CD4-positive, alpha-beta T cell (primary cell): Measurements from ENCODE around the gene TECPR2. TPM values are rescaled to one million over a fixed set of nuclear protein-coding genes. Genes with fewer than 3 reads are reported as not detected.

Source experiments
- ATAC-seq: fragments of 200-7000 bp; cut with Tn5 transposase; one replicate; pipeline ENCODE4 v1.10.0; 2022; ENCODE audit warnings: mild to moderate bottlenecking; ENCODE audit not compliant: poor library complexity
- CTCF ChIA-PET: fragments of 350-600 bp; sonication (Branson Sonifier 250); formaldehyde crosslinking; loops from one replicate; lab custom pipeline; 2021; ENCODE audit warnings: antibody characterized with exemption, inconsistent platforms; lab: Charles Lee
- POLR2A ChIA-PET: fragments of 350-600 bp; sonication (Branson Sonifier 250); formaldehyde crosslinking; loops from one replicate; lab custom pipeline; 2021; ENCODE audit warnings: antibody characterized with exemption, inconsistent platforms; lab: Charles Lee
- DNase-seq, 14 experiments: peaks; one replicate each; pipeline ENCODE4 v3.0.0-alpha.2; 2013 to 2020; ENCODE audit warnings: mixed read lengths in 2 of 14
- H3K27ac ChIP-seq, 2 donors: one replicate each; pipeline versions ENCODE4 v1.5.1 to v1.7.0; 2013; ENCODE audit warnings: low read length in 2 of 2, low read depth in 1 of 2, mild to moderate bottlenecking in 1 of 2
- H3K27me3 ChIP-seq, 2 experiments: 1 replicate in 1 of 2; 2 replicates in 1 of 2; pipeline versions ENCODE4 v1.6.1 to v1.7.0; 2013; ENCODE audit warnings: low read length in 2 of 2, control low read depth in 1 of 2, mild to moderate bottlenecking in 1 of 2, moderate library complexity in 1 of 2; ENCODE audit not compliant: insufficient read depth in 2 of 2, control insufficient read depth in 1 of 2
- H3K36me3 ChIP-seq: one replicate; pipeline ENCODE4 v1.6.1; 2013; ENCODE audit warnings: low read length, control low read depth; ENCODE audit not compliant: insufficient read depth
- H3K4me1 ChIP-seq: one replicate; pipeline ENCODE4 v1.6.1; 2013; ENCODE audit warnings: low read length, control low read depth; ENCODE audit not compliant: insufficient read depth
- H3K4me3 ChIP-seq: one replicate; pipeline ENCODE4 v1.5.1; 2013; ENCODE audit warnings: mild to moderate bottlenecking, low read length, moderate library complexity
- H3K9me3 ChIP-seq, 2 experiments: 1 replicate in 1 of 2; 2 replicates in 1 of 2; pipeline versions ENCODE4 v1.6.1 to v1.7.0; 2013; ENCODE audit warnings: low read length in 2 of 2, mild to moderate bottlenecking in 2 of 2, control low read depth in 1 of 2, moderate library complexity in 1 of 2; ENCODE audit not compliant: control insufficient read depth in 1 of 2, insufficient read depth in 1 of 2
- H3K27ac Mint-ChIP-seq: one replicate; pipeline ENCODE4 v1.8.0; 2020; ENCODE audit warnings: mixed read lengths
- H3K27me3 Mint-ChIP-seq: one replicate; pipeline ENCODE4 v1.8.0; 2021; ENCODE audit warnings: mixed read lengths
- H3K36me3 Mint-ChIP-seq: one replicate; pipeline ENCODE4 v1.8.0; 2021; ENCODE audit warnings: low read depth, mixed read lengths
- H3K4me1 Mint-ChIP-seq: one replicate; pipeline ENCODE4 v1.8.0; 2021; ENCODE audit warnings: low read depth, mixed read lengths
- H3K4me3 Mint-ChIP-seq: one replicate; pipeline ENCODE4 v1.8.0; 2020; ENCODE audit warnings: mild to moderate bottlenecking, mixed read lengths
- H3K9me3 Mint-ChIP-seq: one replicate; pipeline ENCODE4 v1.8.0; 2020; ENCODE audit warnings: mixed read lengths
- intact Hi-C, 2 experiments: fragments of 100-400 bp; cut with DNase I in 1 of 2; cut with micrococcal nuclease in 1 of 2; formaldehyde crosslinking; loops; one replicate each; pipeline versions ENCODE4 v1.15.1 to v1.9.0; 2023 to 2025; cut with DNase I, micrococcal nuclease
- total RNA-seq, 174 experiments: library from RNA in 2 of 174; stranded (reverse) in 2 of 174; gene quantifications; one replicate each; pipeline ENCODE4 v1.2.3 and lab custom pipeline; 2021 to 2026
- TF ChIP-seq, protein P1 (sequence below): fragments of 200-600 bp; IDR thresholded peaks from one replicate; pipeline ENCODE4 v1.8.0; 2022; ENCODE audit warnings: antibody characterized with exemption, mild to moderate bottlenecking

The TECPR2 gene
- total RNA-seq, 2 experiments from 2014 or later = 5.0 to 5.4 TPM

DNA sequence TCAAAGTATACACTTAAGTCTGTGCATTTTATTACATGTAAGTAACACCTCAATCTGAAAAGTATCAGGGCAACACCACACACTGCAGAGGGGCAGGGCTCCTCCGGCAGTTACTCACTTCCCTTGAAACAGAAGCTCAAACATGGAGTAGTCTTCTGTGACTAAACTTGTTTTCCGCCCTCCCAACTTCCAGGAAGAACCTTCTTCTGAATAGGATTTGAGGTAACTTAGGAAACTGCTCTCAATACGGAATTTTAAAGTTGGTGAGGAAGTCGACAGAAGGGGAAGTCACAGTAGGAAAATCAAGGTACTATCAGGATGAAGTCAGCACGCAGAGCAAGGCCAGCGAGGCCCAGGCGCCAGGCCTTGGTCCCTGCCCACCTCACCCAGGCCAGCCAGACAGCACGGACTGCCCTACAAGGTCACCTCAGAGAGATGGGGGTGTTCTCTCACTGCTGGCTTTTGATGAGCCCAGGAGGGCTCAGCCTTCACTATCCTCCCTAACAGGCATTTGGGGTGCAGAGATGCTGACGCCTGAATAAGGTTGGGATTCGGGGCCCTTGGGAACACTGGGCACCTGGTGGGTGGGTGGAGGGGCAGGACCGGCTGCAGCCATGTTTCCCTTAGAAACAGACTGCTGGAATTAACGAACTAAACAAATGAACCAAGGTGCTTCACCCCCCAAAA, 141.0 kb downstream of the TECPR2 start:
- POLR2A ChIA-PET = no interaction called here
- Mint-ChIP-seq H3K9me3 (peaks cover 2% of the 10 kb centered on the region), H3K4me3 (no peak overlapping the region), H3K36me3 (peaks cover 8% of the 10 kb centered on the region), H3K27me3 (no peaks in the 10 kb centered on the region), H3K4me1 (peaks cover 8% of the 10 kb centered on the region), H3K27ac (no peak overlapping the region)
- Histone ChIP-seq H3K9me3 (peaks cover 0 to 5% of the 10 kb centered on the region in 2 experiments), H3K4me3 (no peak overlapping the region), H3K4me1 (peaks cover 16% of the 10 kb centered on the region), H3K27ac (no peak overlapping the region), H3K36me3 (peaks cover 3% of the 10 kb centered on the region), H3K27me3 (no peaks in the 10 kb centered on the region)
- intact Hi-C loops = no loop called here
- no peak for DNase-seq
- CTCF ChIA-PET = no interaction called here
- TF ChIP-seq, protein P1, sequence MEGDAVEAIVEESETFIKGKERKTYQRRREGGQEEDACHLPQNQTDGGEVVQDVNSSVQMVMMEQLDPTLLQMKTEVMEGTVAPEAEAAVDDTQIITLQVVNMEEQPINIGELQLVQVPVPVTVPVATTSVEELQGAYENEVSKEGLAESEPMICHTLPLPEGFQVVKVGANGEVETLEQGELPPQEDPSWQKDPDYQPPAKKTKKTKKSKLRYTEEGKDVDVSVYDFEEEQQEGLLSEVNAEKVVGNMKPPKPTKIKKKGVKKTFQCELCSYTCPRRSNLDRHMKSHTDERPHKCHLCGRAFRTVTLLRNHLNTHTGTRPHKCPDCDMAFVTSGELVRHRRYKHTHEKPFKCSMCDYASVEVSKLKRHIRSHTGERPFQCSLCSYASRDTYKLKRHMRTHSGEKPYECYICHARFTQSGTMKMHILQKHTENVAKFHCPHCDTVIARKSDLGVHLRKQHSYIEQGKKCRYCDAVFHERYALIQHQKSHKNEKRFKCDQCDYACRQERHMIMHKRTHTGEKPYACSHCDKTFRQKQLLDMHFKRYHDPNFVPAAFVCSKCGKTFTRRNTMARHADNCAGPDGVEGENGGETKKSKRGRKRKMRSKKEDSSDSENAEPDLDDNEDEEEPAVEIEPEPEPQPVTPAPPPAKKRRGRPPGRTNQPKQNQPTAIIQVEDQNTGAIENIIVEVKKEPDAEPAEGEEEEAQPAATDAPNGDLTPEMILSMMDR = no peak
- ATAC-seq = no peak

DNA sequence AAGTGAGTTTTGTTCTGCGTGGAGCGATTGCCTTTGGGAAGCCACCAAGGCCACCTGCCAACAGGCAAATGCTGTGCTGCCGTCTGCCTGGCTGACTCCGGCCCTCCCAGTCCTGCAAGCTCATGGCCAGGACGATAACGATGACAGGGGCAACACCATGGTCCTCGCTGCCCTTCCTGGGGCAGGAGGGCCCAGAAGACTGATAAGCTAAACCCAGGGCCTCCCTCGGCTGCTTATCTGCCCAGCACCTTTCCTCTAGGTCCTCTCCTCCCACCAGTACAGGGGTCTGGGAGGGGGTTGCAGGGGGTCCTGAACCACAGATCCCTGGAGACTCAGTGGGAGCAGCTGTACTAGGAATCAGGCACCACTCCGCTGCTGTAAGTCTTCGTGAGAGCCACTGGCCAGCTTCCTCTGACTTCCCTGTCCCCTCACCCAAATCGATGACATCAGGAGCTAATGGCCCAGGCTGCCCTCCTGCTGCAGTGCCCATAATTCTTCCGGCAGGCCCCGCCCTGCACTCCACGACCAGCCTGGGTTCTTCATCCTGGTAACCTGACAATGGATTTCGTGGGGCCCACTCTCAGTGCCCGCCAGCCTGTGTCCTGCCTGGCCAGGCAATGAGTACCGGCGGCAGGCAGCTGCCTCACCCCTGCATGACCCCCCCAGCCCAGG, 141.7 kb downstream of the TECPR2 start:
- no peaks in the 10 kb centered on the region for H3K36me3 ChIP-seq
- peaks cover 2% of the 10 kb centered on the region for H3K9me3 Mint-ChIP-seq
- intact Hi-C loops = no loop called here
- H3K4me1 ChIP-seq = peaks cover 20% of the 10 kb centered on the region
- H3K4me3 ChIP-seq = no peak overlapping the region
- H3K4me3 Mint-ChIP-seq = no peak overlapping the region
- no peak overlapping the region for H3K27ac Mint-ChIP-seq
- peaks cover 8% of the 10 kb centered on the region for H3K4me1 Mint-ChIP-seq
- peaks cover 0 to 5% of the 10 kb centered on the region in 2 experiments for H3K9me3 ChIP-seq
- CTCF ChIA-PET = no interaction called here
- H3K27me3 Mint-ChIP-seq = no peaks in the 10 kb centered on the region
- peaks cover 4% of the 10 kb centered on the region for H3K36me3 Mint-ChIP-seq
- no peak overlapping the region for H3K27ac ChIP-seq
- POLR2A ChIA-PET = no interaction called here
- TF ChIP-seq, protein P1 = no peak
- ATAC-seq (no peak), DNase-seq (no peak)
- H3K27me3 ChIP-seq = no peaks in the 10 kb centered on the region

DNA sequence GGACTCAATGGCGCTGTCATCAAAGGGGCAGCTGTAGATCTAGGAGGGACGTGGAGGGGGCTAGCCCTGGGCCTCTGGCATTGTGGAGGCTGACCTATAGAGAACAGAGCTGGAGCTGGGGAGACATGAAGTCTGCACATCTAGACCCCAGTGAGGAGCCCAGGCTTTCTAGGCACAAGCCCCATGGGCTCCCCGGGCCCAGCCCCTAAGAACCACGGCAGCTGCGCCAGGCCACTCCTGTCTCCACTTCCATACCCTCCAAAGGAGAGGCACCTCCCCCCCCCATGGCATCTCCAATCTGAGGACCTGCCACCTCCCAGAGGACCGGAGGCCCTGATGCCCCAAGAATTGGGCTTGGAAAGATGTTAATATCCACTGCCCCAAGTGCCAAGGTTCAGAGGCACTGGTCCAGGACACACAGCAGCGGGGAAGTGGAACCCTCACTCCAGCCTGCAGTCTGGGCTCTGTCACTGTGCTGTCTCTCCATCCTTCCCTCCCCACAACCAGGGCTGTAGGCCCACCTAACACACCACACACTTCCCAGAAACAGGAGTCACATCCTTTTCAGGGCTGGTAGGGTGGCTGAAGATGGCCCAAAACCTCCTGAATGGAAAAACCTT, 142.4 kb downstream of the TECPR2 start:
- H3K27me3 ChIP-seq = no peaks in the 10 kb centered on the region
- H3K4me3 ChIP-seq = no peak overlapping the region
- DNase-seq (no peak), ATAC-seq (no peak)
- Mint-ChIP-seq H3K27ac (no peak overlapping the region), H3K4me1 (peaks cover 9% of the 10 kb centered on the region), H3K27me3 (no peaks in the 10 kb centered on the region), H3K9me3 (peaks cover 2% of the 10 kb centered on the region), H3K4me3 (no peak overlapping the region), H3K36me3 (peaks cover 1% of the 10 kb centered on the region)
- peaks cover 18% of the 10 kb centered on the region for H3K4me1 ChIP-seq
- ChIA-PET CTCF (no interaction called here), POLR2A (no interaction called here)
- no peaks in the 10 kb centered on the region for H3K36me3 ChIP-seq
- H3K9me3 ChIP-seq = peaks cover 0 to 5% of the 10 kb centered on the region in 2 experiments
- intact Hi-C loops = loop anchor here in 1 of 2 experiments (5.0 kb wide), 1 partner anchor 368 kb away; the partner anchor contains the start of gene WDR20
- TF ChIP-seq, protein P1 = no peak
- H3K27ac ChIP-seq = no peak overlapping the region
